ENCODE measurements around the gene GNAZ. TPM values are rescaled to one million over a fixed set of nuclear protein-coding genes. Genes with fewer than 3 reads are reported as not detected.

GNAZ gene
- total and polyA plus RNA-seq, 2 of the 8 experiments (the other 6 are each of a cell fraction or from before 2014, with no cell fraction given) = 6.6 to 9.6 TPM

DNA sequence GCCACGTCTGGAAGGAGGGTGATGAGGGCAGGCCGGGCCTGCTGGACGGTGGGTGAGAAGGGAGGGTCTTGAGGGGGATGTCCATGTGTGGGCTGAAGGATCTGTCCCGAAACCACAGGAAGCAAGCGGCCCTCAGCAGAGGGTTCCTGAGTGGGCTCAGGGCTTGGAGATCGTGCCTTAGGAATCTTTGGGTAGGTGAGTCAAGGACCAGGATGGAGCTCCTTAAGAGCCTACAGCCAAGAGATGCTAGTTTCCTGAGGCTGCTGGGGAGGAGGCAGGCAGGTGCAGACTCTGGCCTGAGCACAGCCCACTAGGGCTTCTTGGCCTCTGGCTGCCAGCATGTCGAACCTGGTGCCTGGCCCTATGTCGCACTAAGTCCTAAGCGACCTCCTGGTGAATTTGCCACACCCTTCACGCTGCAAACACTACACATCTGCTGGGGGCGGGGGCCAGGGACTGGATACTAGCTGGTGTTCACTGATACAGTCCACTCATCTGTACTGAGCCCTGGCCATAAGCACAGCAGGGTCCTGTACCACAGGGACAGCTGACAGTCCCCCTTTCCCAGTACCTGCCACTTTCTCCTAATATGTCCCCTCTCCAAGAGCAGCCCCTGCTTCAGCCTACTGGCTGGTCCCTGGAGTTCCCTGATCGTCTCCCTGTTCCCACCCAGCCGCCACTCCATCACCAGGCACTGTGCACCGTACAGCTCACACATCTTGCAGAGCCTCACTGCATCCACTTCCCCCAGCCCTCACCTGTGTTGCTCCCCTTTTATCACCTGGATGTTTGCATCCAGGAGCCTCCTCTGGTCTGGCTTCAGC is 19.5 kb downstream of the GNAZ start:
- Histone ChIP-seq H2AK5ac (ENCODE audit: low read depth, low read length) (no peak overlapping the region), H3K36me3 (ENCODE audit: control insufficient read depth in 2 of 4, insufficient read depth in 4 of 4, low read length in 3 of 4) (peaks cover 0 to 3% (median 0%) of the 10 kb centered on the region in 4 experiments; a peak in 1 of 8 replicates), H2BK15ac (ENCODE audit: low read length) (no peak overlapping the region), H3K4me1 (replicated peaks in 1 of 4; ENCODE audit: control insufficient read depth in 3 of 4, insufficient read depth in 4 of 4, low read length in 3 of 4) (peaks cover 2 to 11% (median 7%) of the 10 kb centered on the region in 4 experiments), H3K79me2 (ENCODE audit: control insufficient read depth in 1 of 2, insufficient read depth in 2 of 2, low read length in 2 of 2) (no peaks in the 10 kb centered on the region), H2BK120ac (replicated peaks; ENCODE audit: low read depth, low read length) (no peak overlapping the region), H3K79me1 (ENCODE audit: low read depth, low read length) (no peaks in the 10 kb centered on the region; the same call in 1 of the 2 replicates), H2BK20ac (ENCODE audit: low read length) (no peak overlapping the region), H3K4ac (replicated peaks; ENCODE audit: insufficient read length, low read depth, low read length) (no peak overlapping the region), H3K27me3 (replicated peaks in 1 of 4; ENCODE audit: control insufficient read depth in 3 of 4, extremely low read depth in 1 of 4, insufficient read depth in 3 of 4, low read length in 3 of 4) (no peaks in the 10 kb centered on the region; a peak in 3 of 7 replicates), H4K20me1 (replicated peaks in 1 of 2; ENCODE audit: control insufficient read depth in 1 of 2, insufficient read depth in 2 of 2, low read length in 2 of 2) (peaks cover 8 to 20% of the 10 kb centered on the region in 2 experiments), H3K18ac (ENCODE audit: extremely low read depth, low read length) (no peak overlapping the region), H3K23me2 (ENCODE audit: low read depth, low read length) (peaks cover 4% of the 10 kb centered on the region), H3K4me3 (ENCODE audit: extremely low read depth in 1 of 4, insufficient read depth in 2 of 4, low read depth in 3 of 4, low read length in 4 of 4) (no peak overlapping the region), H2BK12ac (ENCODE audit: low read depth, low read length) (no peak overlapping the region), H3K56ac (replicated peaks; ENCODE audit: insufficient read length, low read depth, low read length) (no peak overlapping the region), H4K5ac (ENCODE audit: insufficient read length, low read depth, low read length) (no peak overlapping the region), H3K14ac (ENCODE audit: insufficient read length) (no peak overlapping the region), H3K4me2 (ENCODE audit: insufficient read depth in 1 of 2, low read depth in 2 of 2, low read length in 2 of 2) (no peak overlapping the region), H4K8ac (ENCODE audit: extremely low read depth, insufficient read depth, low read length) (no peak overlapping the region), H3K23ac (ENCODE audit: insufficient read length) (no peak overlapping the region), H2BK5ac (ENCODE audit: low read depth, low read length) (no peak overlapping the region), H3K9me3 (ENCODE audit: insufficient read depth in 2 of 2, low read depth in 1 of 2, low read length in 1 of 2) (no peaks in the 10 kb centered on the region), H4K91ac (replicated peaks; ENCODE audit: insufficient read length, low read length) (no peak overlapping the region), H2AFZ (ENCODE audit: low read length) (no peak overlapping the region), H3K27ac (ENCODE audit: low read depth, low read length) (no peak overlapping the region), H3K9ac (replicated peaks in 1 of 4; ENCODE audit: extremely low read depth in 1 of 4, low read depth in 3 of 4, low read length in 3 of 4) (no peak overlapping the region)
- ChIA-PET POLR2A (ENCODE audit: partially characterized antibody) (interaction anchor here (0.8 kb wide), 1 partner anchor 14 kb away, joined by 3 read pairs; no protein-coding TSS in a partner anchor), CTCF (ENCODE audit: partially characterized antibody) (interaction anchor here (0.6 to 1.8 kb wide), 5 partner anchors 8 to 679 kb away, joined by 3 to 5 read pairs (median 4); no protein-coding TSS in a partner anchor)
- FAIRE-seq = no peak
- DNase-seq (ENCODE audit: low read depth in 1 of 2, low spot score in 2 of 2) = no peak
- 89% methylated on average over 14 of the region's 14 CpGs; no CpG with 5 or more reads in 1 of the 2 experiments for WGBS, 2 experiments (ENCODE audit: extremely low coverage in 1 of 2, insufficient coverage in 1 of 2, insufficient read length in 1 of 2, insufficient replicate concordance in 2 of 2, low coverage in 1 of 2, low lambda C conversion rate in 2 of 2, missing lambda C conversion rate in 1 of 2)
- no peak for TF ChIP-seq TEAD4 (IDR thresholded peaks at IDR 0.05; ENCODE audit: low read depth, low read length)
- TF ChIP-seq CREB1 (IDR thresholded peaks at IDR 0.05) = no peak
- TF ChIP-seq TAF7 (optimal IDR thresholded peaks at IDR 0.05; ENCODE audit: borderline replicate concordance, low read depth, low read length) = no peak
